AG09319 (cell line): ENCODE data around the gene ASCC2.

Source experiments
- DNase-seq: peaks from one replicate; pipeline ENCODE4 v3.0.0-alpha.2; 2010; ENCODE audit warnings: low read depth; ENCODE audit errors: extremely low read depth
- TF ChIP-seq, protein P1 (sequence below): IDR thresholded peaks from 2 replicates; pipeline ENCODE4 v1.5.1; 2011; ENCODE audit warnings: low read depth, mild to moderate bottlenecking, inconsistent platforms, low read length, moderate library complexity

The ASCC2 gene

DNA sequence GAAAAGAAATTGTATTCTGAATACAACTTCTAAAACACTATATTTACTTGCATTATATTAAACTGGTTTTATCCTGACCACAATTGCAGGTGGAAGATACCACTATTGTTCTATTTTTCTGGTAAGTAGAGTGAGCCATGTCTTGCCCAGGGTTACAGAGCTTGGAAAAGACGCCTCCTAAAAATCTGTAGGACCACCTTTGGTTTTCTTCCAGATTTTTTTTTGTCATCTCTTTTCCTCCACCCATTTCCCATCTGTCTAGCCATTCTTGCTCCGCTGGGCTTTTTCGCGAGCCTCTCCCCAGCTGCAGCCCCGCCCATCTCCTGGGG lies 44.6 kb upstream of the ASCC2 start:
- TF ChIP-seq, protein P1, sequence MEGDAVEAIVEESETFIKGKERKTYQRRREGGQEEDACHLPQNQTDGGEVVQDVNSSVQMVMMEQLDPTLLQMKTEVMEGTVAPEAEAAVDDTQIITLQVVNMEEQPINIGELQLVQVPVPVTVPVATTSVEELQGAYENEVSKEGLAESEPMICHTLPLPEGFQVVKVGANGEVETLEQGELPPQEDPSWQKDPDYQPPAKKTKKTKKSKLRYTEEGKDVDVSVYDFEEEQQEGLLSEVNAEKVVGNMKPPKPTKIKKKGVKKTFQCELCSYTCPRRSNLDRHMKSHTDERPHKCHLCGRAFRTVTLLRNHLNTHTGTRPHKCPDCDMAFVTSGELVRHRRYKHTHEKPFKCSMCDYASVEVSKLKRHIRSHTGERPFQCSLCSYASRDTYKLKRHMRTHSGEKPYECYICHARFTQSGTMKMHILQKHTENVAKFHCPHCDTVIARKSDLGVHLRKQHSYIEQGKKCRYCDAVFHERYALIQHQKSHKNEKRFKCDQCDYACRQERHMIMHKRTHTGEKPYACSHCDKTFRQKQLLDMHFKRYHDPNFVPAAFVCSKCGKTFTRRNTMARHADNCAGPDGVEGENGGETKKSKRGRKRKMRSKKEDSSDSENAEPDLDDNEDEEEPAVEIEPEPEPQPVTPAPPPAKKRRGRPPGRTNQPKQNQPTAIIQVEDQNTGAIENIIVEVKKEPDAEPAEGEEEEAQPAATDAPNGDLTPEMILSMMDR, result no peak
- peak; percentile 61 for DNase-seq

DNA sequence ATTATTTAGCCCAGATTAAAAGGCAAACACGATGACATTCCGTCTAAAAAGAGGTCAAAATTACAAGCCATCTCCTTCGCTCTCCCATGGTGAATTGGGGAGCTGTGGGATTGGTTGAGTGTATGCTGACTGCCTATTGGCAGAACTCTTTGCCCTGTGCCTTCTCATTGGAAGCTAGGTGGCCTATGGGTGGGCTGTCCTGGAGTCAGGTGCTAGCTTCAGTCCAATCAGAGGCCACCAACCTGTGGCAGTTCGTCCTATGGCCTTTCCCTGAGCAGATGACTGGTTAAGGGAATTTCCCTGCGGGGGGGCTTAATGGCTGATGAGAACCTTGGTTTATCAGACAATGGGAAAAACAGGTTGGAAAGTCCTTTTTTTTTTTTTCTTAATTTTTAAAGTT lies 41.7 kb upstream of the ASCC2 start:
- TF ChIP-seq, protein P1, result no peak
- DNase-seq, result no peak

DNA sequence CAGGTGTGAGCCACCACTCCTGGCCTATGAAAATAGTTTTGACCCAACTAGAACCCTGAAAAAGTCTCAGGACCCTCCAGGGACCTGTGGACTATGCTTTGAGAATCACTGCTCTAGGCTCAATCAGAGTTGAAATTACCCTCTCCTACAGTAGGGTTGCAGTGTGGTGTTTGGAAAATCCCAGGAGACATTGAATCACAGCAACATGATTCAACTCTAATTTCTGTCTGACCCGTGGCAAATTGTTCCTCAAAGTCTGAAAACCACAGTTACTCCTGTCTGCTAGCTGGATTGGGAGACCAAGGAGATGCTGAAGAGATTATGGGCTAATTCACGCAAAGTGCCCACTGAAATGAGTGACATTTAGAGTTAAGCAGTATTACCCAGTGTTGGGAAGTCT lies 39.5 kb upstream of the ASCC2 start:
- TF ChIP-seq, protein P1, result no peak
- no peak for DNase-seq

DNA sequence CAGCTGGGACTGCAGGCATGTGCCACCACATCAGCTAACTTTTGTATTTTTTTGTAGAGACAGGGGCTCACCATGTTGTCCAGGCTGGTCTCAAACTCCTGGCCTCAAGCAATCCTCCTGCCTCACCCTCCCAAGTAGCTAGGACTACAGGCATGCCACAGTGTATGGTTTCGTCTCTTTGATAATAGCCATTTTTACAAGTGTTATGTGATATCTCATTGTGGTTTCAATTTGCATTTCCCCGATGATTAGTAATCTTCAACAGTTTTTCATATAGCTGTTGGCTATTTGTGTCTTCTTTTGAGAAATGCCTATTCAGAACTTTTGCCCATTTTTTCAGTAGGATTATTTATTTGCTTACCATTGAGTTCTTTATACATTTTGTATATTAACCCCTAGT lies 35.9 kb upstream of the ASCC2 start:
- DNase-seq, result no peak
- TF ChIP-seq, protein P1, result no peak

DNA sequence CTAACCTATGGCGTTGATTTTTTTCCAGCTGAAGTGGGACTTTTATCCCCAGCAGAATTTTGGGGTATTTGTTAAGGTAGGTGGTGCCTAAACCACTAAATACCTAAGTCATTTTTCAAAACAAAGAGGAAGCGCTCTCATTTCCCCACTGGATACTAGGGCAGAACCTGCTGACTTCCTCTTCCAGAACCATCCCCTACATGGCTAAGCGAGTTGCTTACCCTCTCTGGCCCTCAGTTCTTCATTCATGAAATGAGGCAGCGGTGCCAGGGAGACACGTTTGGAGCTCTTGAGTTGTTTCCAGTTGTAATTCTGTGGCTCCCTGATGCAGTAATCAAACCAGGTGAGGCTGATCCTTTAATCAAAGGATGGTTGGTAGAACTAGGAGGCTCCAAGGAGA lies 34.9 kb upstream of the ASCC2 start:
- no peak for DNase-seq
- TF ChIP-seq, protein P1, result no peak

DNA sequence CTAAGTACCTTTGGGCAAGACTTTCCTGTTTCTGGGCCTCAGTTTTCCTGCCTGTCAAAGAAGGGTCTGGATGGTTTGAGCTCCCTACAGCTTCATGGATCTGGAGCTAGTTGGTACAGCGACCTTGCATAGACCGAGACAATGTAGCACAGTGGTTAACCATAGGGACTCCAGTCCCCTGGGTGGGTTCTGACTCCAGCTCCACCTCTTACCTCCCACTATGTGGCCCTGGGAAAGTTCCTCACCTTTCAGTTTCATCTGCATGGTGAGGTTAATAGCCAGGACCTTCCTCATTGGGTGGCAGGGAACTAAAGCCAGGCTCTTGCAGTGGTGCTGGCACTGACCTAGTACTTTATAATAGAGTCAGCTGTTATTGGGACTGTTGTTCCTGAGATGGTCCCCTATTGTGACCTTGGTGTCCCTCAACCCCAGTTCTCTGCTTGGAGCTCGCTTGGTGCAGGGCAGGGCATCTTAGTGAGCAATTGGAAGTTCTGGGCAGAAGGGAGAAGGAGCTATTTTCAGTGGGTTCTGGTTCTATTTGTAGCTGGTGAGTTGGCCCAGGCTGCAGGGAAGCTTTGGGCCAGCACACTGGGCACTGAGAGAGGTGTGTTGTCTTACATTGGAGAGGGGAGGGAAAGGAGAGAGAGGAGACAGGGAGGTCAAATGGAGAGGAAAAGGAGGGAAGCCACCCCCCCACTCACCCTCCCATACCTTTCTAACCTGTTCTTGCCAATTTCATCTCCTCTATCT lies 34.2 kb upstream of the ASCC2 start:
- no peak for DNase-seq
- TF ChIP-seq, protein P1, result no peak

DNA sequence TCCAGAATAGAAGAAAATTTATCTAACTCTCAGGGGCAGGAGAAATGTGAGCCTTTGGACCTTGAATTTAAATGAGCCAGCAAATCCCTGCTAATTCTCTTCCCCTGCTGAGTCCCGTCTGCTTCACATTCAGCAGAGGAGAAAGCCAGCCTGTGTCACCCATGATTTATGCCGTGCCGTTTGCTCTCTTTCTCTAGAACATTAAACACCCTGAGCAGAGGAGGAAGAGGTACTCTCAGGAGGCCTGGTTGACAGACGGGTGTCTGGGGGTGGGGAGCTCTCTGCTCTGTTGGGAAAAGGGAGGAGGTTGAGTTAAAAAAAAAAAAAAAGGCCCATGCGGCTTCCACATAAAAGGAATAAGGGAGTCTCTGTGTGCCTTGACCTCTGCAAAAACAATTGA lies 33.6 kb upstream of the ASCC2 start:
- TF ChIP-seq, protein P1, result no peak
- DNase-seq, result no peak
